Upper lobe of left lung (tissue), 4 donors: ENCODE results near the gene ELP1.

Experiments
- EP300 ChIP-seq, 4 donors: sonication (generic); formaldehyde crosslinking; IDR thresholded peaks; one replicate each; pipeline ENCODE4 v1.5.1; 2017; ENCODE audit warnings: antibody characterized with exemption in 4 of 4, control low read depth in 2 of 4
- POLR2A ChIP-seq, 4 donors: fragments of 450-650 bp; IDR thresholded peaks; one replicate each; pipeline ENCODE4 v1.5.1; 2016 to 2017; ENCODE audit warnings: antibody characterized with exemption in 4 of 4, mild to moderate bottlenecking in 2 of 4
- POLR2AphosphoS5 ChIP-seq, 2 donors: sonication (generic); formaldehyde crosslinking; IDR thresholded peaks; one replicate each; pipeline ENCODE4 v1.5.1; 2017; ENCODE audit warnings: antibody characterized with exemption in 2 of 2
- TF ChIP-seq, protein P1 (sequence below), 6 experiments: fragments of 450-650 bp in 4 of 6; fragments of 200-600 bp in 2 of 6; sonication (generic) in 2 of 6; IDR thresholded peaks; one replicate each; pipeline ENCODE4 v1.5.1; 2016 to 2019; ENCODE audit warnings: antibody characterized with exemption in 6 of 6

DNA sequence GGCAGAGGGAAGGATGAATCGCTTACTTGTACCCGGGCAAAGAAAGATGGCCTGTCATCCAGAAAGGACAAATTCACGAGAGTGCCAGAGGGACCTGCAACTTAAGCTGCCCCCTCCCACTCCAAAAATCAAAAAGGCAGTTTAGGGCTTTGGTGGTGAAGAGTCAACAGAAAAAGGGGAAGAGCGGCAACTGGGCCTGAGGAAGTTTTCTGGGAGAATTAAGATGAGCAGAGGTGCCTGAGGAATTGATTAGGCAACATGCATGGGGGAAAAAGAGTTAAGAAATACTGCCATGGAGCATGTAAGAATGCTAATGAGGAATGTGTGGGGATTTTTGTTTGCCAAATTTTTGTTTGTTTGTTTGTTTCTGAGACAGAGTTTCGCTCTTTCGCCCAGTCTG, 76.4 kb downstream of the ELP1 start:
- TF ChIP-seq, protein P1, sequence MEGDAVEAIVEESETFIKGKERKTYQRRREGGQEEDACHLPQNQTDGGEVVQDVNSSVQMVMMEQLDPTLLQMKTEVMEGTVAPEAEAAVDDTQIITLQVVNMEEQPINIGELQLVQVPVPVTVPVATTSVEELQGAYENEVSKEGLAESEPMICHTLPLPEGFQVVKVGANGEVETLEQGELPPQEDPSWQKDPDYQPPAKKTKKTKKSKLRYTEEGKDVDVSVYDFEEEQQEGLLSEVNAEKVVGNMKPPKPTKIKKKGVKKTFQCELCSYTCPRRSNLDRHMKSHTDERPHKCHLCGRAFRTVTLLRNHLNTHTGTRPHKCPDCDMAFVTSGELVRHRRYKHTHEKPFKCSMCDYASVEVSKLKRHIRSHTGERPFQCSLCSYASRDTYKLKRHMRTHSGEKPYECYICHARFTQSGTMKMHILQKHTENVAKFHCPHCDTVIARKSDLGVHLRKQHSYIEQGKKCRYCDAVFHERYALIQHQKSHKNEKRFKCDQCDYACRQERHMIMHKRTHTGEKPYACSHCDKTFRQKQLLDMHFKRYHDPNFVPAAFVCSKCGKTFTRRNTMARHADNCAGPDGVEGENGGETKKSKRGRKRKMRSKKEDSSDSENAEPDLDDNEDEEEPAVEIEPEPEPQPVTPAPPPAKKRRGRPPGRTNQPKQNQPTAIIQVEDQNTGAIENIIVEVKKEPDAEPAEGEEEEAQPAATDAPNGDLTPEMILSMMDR (IDR thresholded peaks at IDR 0.05), result no peak
- TF ChIP-seq POLR2AphosphoS5 (IDR thresholded peaks at IDR 0.05) (no peak), EP300 (IDR thresholded peaks at IDR 0.05) (no peak), POLR2A (IDR thresholded peaks at IDR 0.05) (no peak)
